Stimulated activated CD8-positive, alpha-beta memory T cell treated with anti-CD3 and anti-CD28 coated beads, Interleukin-2, amount 100 ng/mL, for 1 hour (primary cell): ENCODE results near the gene SPIN2B.

Experiments
- DNase-seq, 2 donors: peaks; one replicate each; pipeline ENCODE4 v3.0.0-alpha.2; 2020; ENCODE audit warnings: low read depth in 2 of 2

Gene SPIN2B

GRCh38 chrX:57070185-57070984 is 51.0 kb downstream of the SPIN2B start:
- no peak for DNase-seq
